Measurements from ENCODE around the gene EHF.

EHF gene

DNA sequence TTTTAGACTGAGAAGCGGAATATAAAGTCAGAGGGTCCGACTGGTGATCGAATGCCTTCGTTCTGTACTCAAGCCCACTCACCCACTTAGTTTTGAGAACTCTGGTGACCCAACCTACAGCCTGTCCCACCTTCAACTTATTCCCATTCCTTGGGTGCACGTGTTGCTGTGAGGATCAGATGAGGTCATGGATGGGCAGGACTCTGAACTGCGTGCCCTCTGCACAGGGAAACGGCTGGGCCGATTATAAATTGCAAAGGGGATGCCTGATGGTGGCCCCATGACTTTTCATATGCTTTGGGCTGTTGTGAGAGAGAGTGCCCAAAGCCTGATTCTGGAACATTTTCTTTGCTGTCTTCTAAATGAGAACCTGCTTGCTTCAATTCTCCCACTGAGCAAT is 16.0 kb upstream of the EHF start:
- H3K9me3 ChIP-seq (ENCODE audit: control insufficient read depth, insufficient read depth, low read depth, low read length) = no peaks in the 10 kb centered on the region
- no peaks in the 10 kb centered on the region for H3K36me3 ChIP-seq (ENCODE audit: control insufficient read depth in 2 of 2, insufficient read depth in 1 of 2, low read length in 2 of 2)
- TF ChIP-seq KLF9 (tag by site-specific recombination; IDR thresholded peaks at IDR 0.05; ENCODE audit: low read depth) = no peak
- TF ChIP-seq ZNF112 (tag by site-specific recombination; IDR thresholded peaks at IDR 0.05) = no peak
- TF ChIP-seq ZNF701 (tag by site-specific recombination; IDR thresholded peaks at IDR 0.05) = no peak
- no peak for TF ChIP-seq ZNF510 (tag by site-specific recombination; IDR thresholded peaks at IDR 0.05; ENCODE audit: insufficient replicate concordance)
- TF ChIP-seq ZNF366 (tag by site-specific recombination; conservative IDR thresholded peaks at IDR 0.05) = no peak
- no peak for TF ChIP-seq ZNF146 (tag by site-specific recombination; IDR thresholded peaks at IDR 0.05)
- TF ChIP-seq, protein P1, sequence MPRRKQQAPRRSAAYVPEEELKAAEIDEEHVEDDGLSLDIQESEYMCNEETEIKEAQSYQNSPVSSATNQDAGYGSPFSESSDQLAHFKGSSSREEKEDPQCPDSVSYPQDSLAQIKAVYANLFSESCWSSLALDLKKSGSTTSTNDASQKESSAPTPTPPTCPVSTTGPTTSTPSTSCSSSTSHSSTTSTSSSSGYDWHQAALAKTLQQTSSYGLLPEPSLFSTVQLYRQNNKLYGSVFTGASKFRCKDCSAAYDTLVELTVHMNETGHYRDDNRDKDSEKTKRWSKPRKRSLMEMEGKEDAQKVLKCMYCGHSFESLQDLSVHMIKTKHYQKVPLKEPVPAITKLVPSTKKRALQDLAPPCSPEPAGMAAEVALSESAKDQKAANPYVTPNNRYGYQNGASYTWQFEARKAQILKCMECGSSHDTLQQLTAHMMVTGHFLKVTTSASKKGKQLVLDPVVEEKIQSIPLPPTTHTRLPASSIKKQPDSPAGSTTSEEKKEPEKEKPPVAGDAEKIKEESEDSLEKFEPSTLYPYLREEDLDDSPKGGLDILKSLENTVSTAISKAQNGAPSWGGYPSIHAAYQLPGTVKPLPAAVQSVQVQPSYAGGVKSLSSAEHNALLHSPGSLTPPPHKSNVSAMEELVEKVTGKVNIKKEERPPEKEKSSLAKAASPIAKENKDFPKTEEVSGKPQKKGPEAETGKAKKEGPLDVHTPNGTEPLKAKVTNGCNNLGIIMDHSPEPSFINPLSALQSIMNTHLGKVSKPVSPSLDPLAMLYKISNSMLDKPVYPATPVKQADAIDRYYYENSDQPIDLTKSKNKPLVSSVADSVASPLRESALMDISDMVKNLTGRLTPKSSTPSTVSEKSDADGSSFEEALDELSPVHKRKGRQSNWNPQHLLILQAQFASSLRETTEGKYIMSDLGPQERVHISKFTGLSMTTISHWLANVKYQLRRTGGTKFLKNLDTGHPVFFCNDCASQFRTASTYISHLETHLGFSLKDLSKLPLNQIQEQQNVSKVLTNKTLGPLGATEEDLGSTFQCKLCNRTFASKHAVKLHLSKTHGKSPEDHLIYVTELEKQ (tag by site-specific recombination; IDR thresholded peaks at IDR 0.05; ENCODE audit: borderline replicate concordance) = no peak
- TF ChIP-seq, protein P2, sequence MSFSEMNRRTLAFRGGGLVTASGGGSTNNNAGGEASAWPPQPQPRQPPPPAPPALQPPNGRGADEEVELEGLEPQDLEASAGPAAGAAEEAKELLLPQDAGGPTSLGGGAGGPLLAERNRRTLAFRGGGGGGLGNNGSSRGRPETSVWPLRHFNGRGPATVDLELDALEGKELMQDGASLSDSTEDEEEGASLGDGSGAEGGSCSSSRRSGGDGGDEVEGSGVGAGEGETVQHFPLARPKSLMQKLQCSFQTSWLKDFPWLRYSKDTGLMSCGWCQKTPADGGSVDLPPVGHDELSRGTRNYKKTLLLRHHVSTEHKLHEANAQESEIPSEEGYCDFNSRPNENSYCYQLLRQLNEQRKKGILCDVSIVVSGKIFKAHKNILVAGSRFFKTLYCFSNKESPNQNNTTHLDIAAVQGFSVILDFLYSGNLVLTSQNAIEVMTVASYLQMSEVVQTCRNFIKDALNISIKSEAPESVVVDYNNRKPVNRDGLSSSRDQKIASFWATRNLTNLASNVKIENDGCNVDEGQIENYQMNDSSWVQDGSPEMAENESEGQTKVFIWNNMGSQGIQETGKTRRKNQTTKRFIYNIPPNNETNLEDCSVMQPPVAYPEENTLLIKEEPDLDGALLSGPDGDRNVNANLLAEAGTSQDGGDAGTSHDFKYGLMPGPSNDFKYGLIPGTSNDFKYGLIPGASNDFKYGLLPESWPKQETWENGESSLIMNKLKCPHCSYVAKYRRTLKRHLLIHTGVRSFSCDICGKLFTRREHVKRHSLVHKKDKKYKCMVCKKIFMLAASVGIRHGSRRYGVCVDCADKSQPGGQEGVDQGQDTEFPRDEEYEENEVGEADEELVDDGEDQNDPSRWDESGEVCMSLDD (tag by site-specific recombination; IDR thresholded peaks at IDR 0.05) = no peak
- no peak for TF ChIP-seq ZNF426 (tag by site-specific recombination; IDR thresholded peaks at IDR 0.05)
- TF ChIP-seq ZNF548 (tag by site-specific recombination; IDR thresholded peaks at IDR 0.05) = no peak
- TF ChIP-seq ZNF555 (tag by site-specific recombination; conservative IDR thresholded peaks at IDR 0.05) = no peak
- no peak for TF ChIP-seq ZNF549 (tag by site-specific recombination; IDR thresholded peaks at IDR 0.05)
- TF ChIP-seq ZNF157 (tag by site-specific recombination; IDR thresholded peaks at IDR 0.05) = no peak
- TF ChIP-seq SCRT2 (tag by site-specific recombination; IDR thresholded peaks at IDR 0.05) = no peak
- TF ChIP-seq ZNF544 (tag by site-specific recombination; IDR thresholded peaks at IDR 0.05) = no peak
- TF ChIP-seq ZNF274 (IDR thresholded peaks at IDR 0.05; ENCODE audit: low read length) = no peak
- no peak for TF ChIP-seq ZNF274 (tag by site-specific recombination; IDR thresholded peaks at IDR 0.05; ENCODE audit: borderline replicate concordance)
- TF ChIP-seq ZNF791 (tag by site-specific recombination; IDR thresholded peaks at IDR 0.05) = no peak
- H3K4me1 ChIP-seq (ENCODE audit: control insufficient read depth, insufficient read depth, low read length) = no peaks in the 10 kb centered on the region
- ChIA-PET POLR2A (no interaction called here), CTCF (no interaction called here)
- H3K27ac ChIP-seq (ENCODE audit: extremely low read depth, low read depth, low read length) = no peak overlapping the region
- H3K4me3 ChIP-seq (ENCODE audit: low read depth, low read length) = no peak overlapping the region

DNA sequence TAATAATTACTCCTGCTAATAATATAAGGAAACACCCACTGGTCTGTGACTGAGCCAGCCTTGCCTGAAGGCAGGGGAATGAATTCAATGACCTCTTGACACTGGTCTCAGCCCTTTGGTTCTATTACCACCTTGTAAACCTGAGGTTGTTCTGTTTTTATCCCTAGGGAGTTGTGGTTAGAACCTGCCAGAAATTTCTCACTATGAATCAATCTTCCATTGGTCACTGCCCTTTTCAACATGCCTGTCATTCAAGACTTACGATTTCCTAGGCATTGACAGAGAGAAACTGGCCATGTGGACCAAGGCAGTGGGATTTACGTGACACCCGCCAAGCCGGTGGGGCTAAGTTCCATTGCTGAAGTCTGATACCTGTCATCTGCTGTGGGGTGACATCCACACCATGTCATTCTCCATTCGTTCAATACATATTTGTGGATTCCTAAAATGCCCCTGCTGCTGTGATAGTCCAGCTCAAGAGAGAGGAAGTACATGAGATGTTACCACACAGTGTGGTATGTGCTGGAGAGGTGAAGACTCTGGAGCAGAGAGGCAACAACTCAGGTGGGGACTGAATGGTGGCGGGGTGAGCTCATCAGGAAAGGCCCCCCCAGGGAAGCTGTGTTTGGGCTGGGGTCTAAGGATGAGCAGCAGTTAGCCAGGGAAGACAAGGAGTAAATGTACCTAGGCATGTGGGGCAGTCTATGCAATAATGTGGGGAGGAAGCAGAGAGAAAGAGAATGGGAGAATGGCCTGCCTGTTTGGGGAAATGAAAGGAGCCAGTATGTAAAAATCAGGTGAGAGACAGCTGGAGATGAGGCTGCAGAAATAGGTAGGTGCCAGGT is 15.2 kb upstream of the EHF start:
- H3K36me3 ChIP-seq (ENCODE audit: control insufficient read depth in 2 of 2, insufficient read depth in 1 of 2, low read length in 2 of 2) = no peaks in the 10 kb centered on the region
- no peak for TF ChIP-seq ZNF138 (tag by site-specific recombination; IDR thresholded peaks at IDR 0.05; ENCODE audit: borderline replicate concordance)
- no peak for TF ChIP-seq ZNF658 (tag by site-specific recombination; IDR thresholded peaks at IDR 0.05)
- TF ChIP-seq ZBTB21 (tag by site-specific recombination; IDR thresholded peaks at IDR 0.05) = no peak
- TF ChIP-seq ZNF791 (tag by site-specific recombination; IDR thresholded peaks at IDR 0.05) = no peak
- no peak for TF ChIP-seq EGR2 (tag by site-specific recombination; IDR thresholded peaks at IDR 0.05; ENCODE audit: low read depth)
- TF ChIP-seq ZNF660 (tag by site-specific recombination; IDR thresholded peaks at IDR 0.05) = no peak
- no peaks in the 10 kb centered on the region for H3K9me3 ChIP-seq (ENCODE audit: control insufficient read depth, insufficient read depth, low read depth, low read length)
- no peak overlapping the region for H3K27ac ChIP-seq (ENCODE audit: extremely low read depth, low read depth, low read length)
- POLR2A ChIA-PET = no interaction called here
- H3K4me1 ChIP-seq (ENCODE audit: control insufficient read depth, insufficient read depth, low read length) = no peaks in the 10 kb centered on the region
- CTCF ChIA-PET = no interaction called here
- no peak overlapping the region for H3K4me3 ChIP-seq (ENCODE audit: low read depth, low read length)
